T follicular helper cell (primary cell): Measurements from ENCODE around the gene GIT1.
A peak's percentile ranks its signal among the peaks of the same experiment; 100 is the strongest.

Experiments used
- DNase-seq: peaks from one replicate; pipeline ENCODE4 v3.0.0-alpha.2; 2020; ENCODE audit warnings: low read depth

Gene GIT1

GRCh38 chr17:29616300-29617048, 27.0 kb upstream of the GIT1 start:
- DNase-seq: no peak

- peak; percentile 79 for DNase-seq
These were observed 26.2 kb upstream of the GIT1 start for GRCh38 chr17:29615492-29616299.

GRCh38 chr17:29615048-29615385, 25.6 kb upstream of the GIT1 start:
- DNase-seq: no peak

GRCh38 chr17:29614349-29615047, 25.1 kb upstream of the GIT1 start:
- DNase-seq: no peak

- DNase-seq: no peak
These were observed 24.4 kb upstream of the GIT1 start for GRCh38 chr17:29613856-29614255.

- DNase-seq: peak; percentile 88
These were observed 23.9 kb upstream of the GIT1 start for GRCh38 chr17:29613352-29613837.

- DNase-seq: no peak
These were observed 23.2 kb upstream of the GIT1 start for GRCh38 chr17:29612404-29613280.

- DNase-seq: no peak
These were observed 22.6 kb upstream of the GIT1 start for GRCh38 chr17:29612094-29612403.

- DNase-seq: no peak
These were observed 22.1 kb upstream of the GIT1 start for GRCh38 chr17:29611351-29612093.

GRCh38 chr17:29610395-29610794, 20.9 kb upstream of the GIT1 start:
- DNase-seq: no peak

GRCh38 chr17:29608986-29609385, 19.5 kb upstream of the GIT1 start:
- no peak for DNase-seq

- DNase-seq: no peak
These were observed 18.2 kb upstream of the GIT1 start for GRCh38 chr17:29607557-29608195.

- no peak for DNase-seq
These were observed 13.7 kb upstream of the GIT1 start for GRCh38 chr17:29603109-29603674.

- no peak for DNase-seq
These were observed 8.1 kb upstream of the GIT1 start for GRCh38 chr17:29597361-29598172.

- no peak for DNase-seq
These were observed 7.4 kb upstream of the GIT1 start for GRCh38 chr17:29596811-29597210.

GRCh38 chr17:29595943-29596774, 6.7 kb upstream of the GIT1 start:
- DNase-seq: no peak

GRCh38 chr17:29595107-29595942, 5.9 kb upstream of the GIT1 start:
- no peak for DNase-seq
